HG03196 (cell line): ENCODE results near the gene DNAJC21.

Experiments
- ATAC-seq: cut with Tn5 transposase; IDR thresholded peaks from one replicate; pipeline ENCODE4 v1.9.1; 2021; ENCODE audit not compliant: unreplicated experiment

Gene DNAJC21

GRCh38 chr5:34977934-34978613 is 48.7 kb downstream of the DNAJC21 start:
- peak; percentile 94 for ATAC-seq

GRCh38 chr5:34978681-34979080 is 49.3 kb downstream of the DNAJC21 start:
- peak; percentile 34 for ATAC-seq

- ATAC-seq, result no peak
These were observed 53.5 kb downstream of the DNAJC21 start for GRCh38 chr5:34982823-34983222.

- no peak for ATAC-seq
These were observed 57.6 kb downstream of the DNAJC21 start for GRCh38 chr5:34986965-34987364.

GRCh38 chr5:34991486-34992238 is 62.3 kb downstream of the DNAJC21 start:
- no peak for ATAC-seq

GRCh38 chr5:34993951-34994350 is 64.6 kb downstream of the DNAJC21 start:
- no peak for ATAC-seq

- no peak for ATAC-seq
These were observed 66.9 kb downstream of the DNAJC21 start for GRCh38 chr5:34996261-34996660.

- no peak for ATAC-seq
These were observed 68.9 kb downstream of the DNAJC21 start for GRCh38 chr5:34998058-34998789.

- no peak for ATAC-seq
These were observed 72.5 kb downstream of the DNAJC21 start for GRCh38 chr5:35001842-35002241.

GRCh38 chr5:35002459-35002858 is 73.1 kb downstream of the DNAJC21 start:
- no peak for ATAC-seq

GRCh38 chr5:35003018-35003957 is 73.9 kb downstream of the DNAJC21 start:
- peak; percentile 68 for ATAC-seq

GRCh38 chr5:35004200-35004599 is 74.8 kb downstream of the DNAJC21 start:
- ATAC-seq, result no peak

GRCh38 chr5:35004771-35005170 is 75.4 kb downstream of the DNAJC21 start:
- no peak for ATAC-seq
